NOMO-1 treated with dmso at 0.1 percent for 144 hours (cell line): Measurements from ENCODE around the gene SORBS2.

Experiments
- DNase-seq: peaks from one replicate; lab custom pipeline; 2025; ENCODE audit not compliant: unreplicated experiment; lab: John Stamatoyannopoulos, UW

Gene SORBS2

GRCh38 chr4:185598846-185599552 is 213.0 kb downstream of the SORBS2 start:
- DNase-seq: no peak

GRCh38 chr4:185597532-185598188 is 214.3 kb downstream of the SORBS2 start:
- DNase-seq: peak; percentile 11

DNA sequence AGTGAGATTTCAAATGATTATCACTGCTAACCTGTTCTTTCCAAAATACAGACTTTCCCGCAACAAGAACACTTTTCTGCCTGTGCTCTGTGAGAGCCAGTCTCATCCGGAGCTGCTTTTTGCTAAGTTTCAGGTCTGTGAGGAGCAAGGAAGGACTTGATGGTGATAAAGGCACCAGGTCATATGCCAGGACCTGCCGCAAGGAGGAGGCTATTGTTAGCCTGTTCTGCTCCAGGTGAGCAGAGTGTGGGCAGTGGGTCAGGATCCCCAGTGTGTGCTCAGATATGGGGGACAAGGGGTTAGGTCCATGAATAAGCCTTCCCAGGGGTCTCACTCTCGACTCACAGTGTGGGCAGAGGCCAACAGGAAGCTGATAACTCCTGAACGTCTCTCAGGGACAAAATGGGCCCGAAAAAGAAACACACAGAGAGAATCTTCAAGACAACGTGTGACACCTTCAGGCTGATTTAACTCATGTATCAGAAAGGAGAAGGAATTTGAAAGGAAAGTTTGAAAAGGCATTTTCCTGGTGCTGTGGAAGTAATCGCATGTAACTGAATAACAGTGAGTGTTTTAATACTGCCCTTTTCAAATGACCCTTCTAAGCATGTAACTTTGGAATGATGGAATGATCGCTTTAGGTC is 219.0 kb downstream of the SORBS2 start:
- DNase-seq: no peak

- DNase-seq: no peak
Observed at GRCh38 chr4:185592438-185592837, 219.6 kb downstream of the SORBS2 start.

GRCh38 chr4:185591679-185592141 is 220.3 kb downstream of the SORBS2 start:
- DNase-seq: no peak

GRCh38 chr4:185590982-185591381 is 221.0 kb downstream of the SORBS2 start:
- DNase-seq: no peak

DNA sequence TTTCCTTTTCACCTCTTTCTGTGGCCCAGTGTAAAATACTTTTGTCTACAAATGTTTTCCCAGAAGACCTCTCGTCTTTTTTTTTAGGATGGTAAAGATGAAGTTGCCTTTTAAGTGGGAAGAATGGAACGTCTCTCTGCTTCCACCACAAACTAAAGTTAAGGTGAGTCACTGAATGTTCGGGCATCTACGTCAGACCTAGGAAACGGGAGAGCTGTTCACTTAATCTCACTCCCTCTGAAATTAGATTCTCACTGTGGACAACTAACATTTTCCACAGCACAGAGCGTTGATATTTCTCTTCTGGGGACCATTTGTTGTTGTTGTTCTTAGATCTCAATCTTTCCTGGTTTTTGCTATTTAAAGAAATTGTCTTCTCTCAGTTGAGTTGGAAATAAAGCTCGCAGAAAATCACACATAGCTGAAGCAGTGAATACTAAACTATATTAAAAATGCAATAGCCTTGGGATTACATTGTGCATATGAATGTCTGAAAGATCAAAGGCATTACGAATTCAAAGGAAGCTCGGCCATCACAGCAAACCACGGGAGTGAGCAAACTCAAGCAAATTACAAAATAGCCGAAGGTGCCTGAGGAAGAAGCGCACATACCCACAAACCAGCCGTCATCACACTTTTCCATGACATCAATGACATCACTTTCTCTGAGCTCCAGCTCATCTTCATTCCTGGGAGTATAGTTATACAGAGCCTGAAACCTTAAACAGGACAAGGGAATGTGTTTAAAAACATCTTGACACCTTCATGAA is 222.7 kb downstream of the SORBS2 start:
- DNase-seq: no peak

GRCh38 chr4:185587427-185588161 is 224.4 kb downstream of the SORBS2 start:
- DNase-seq: no peak

DNA sequence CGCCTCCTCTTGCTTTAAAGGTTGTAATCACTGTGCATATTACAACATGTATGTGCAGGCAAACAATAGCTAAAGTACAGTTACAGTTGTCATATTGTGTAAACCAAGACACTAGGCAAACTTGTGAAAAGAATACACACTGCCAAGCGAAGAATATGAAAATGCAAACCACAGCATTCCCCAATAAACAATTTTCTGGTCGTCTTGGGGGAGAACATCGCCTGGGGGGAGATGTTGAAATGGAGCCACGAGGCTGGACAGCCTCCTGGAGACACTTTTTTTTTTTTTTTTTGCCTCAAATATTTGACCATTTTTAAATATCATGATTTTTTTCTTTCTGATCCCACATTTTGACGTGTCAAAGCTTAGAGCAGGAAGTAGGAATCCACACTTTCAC is 225.0 kb downstream of the SORBS2 start:
- DNase-seq: no peak

GRCh38 chr4:185585211-185585610 is 226.8 kb downstream of the SORBS2 start:
- DNase-seq: no peak

DNA sequence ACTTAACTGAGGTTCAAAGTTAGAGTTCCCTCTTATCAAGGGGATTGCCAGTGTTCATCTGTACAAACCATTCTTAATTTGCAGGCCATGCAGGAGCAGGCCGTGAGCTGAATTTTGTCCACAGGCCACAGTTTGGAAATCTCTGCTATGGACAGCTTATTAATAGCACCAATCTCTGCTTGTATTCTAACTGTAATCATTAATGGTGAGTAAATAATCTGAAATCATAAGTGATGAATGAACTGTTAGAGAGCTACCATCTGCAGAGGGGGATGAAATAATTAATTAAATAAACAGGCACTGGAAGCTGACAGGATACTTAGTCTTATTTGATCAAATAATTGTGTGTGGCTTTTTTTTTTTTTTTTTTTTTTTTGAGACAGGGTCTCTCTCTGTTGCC is 228.2 kb downstream of the SORBS2 start:
- no peak for DNase-seq

DNA sequence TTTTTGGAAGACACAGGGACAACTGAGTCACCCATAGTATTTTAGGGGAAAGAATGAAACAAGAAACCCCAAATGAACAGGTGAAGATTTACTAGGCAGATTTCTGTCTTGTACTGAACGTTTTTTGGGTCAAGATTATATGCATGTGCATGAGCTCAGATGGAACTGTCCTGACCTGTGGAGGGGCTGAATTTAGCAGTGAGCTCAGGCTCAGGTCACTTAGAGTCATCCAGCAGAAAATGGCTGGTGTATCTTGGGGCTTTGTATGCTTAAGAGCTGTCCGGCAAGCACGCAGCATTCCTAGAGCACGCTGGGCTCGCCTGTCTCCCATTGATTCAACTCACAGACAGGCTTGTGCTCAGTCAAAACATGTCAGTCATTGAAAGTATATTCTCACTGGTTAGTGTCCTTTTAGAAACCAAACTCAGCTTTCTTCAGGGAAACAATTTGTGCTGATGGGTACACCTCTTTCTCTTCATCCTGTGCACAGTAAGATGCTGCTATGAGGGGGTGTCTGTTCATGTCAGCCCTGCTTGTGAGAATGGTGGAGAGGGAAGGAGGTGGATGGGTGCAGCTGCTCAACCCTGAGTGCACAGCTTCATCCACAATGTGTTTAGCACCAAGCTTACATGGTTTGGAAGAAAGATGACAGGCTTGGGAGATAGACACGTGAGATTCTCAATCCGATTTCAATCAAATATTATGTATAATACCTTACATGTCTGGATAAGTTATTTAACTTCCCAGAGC is 229.2 kb downstream of the SORBS2 start:
- no peak for DNase-seq

- no peak for DNase-seq
Observed at GRCh38 chr4:185580699-185581098, 231.3 kb downstream of the SORBS2 start.

GRCh38 chr4:185578284-185578683 is 233.7 kb downstream of the SORBS2 start:
- DNase-seq: no peak

- no peak for DNase-seq
Observed at GRCh38 chr4:185576962-185577950, 234.7 kb downstream of the SORBS2 start.

GRCh38 chr4:185576314-185576961 is 235.6 kb downstream of the SORBS2 start:
- DNase-seq: no peak

DNA sequence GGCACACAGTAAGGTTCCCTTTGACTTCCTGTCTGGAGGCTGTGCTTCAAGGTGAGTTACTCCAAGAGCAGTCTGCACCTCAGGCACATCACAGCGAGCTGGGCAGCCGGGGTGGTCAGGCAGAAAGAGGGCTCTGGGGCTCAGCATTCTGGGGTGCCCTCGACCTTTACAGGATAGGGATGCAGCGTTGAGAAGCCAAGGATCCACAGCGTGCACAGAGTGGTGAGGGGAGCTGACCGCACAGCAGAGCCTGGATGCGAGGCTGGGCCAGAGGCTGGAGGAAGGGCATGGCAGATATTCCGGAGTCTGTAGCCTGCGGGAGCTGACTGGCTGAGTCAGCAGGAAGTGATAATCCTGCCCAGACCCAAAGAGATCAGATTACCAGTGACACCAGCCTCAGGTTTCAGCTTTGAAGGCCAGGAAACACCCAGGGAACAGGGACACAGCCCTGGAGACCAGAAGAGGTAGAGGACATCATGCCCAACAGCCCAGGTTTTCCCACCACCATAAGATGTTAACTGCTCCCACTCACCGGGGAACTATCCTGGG is 238.3 kb downstream of the SORBS2 start:
- no peak for DNase-seq

DNA sequence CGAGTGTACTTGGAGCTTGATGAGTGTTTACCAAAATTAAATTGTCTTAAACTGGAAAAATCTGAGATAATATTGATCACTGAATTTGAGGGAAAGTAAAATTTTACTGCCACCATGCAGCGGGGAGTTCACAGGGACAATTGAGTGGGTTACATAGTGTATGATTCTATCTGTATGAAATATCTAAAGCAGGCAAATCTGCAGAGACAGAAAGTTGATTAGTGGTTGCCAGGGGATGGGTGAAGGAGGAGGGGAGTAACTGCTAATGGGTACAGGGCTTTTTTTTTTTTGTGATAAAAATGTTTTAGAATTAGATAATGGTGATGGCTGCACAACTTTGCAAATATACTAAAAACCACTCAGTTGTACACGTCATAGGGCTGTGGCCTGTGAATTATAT is 241.3 kb downstream of the SORBS2 start:
- no peak for DNase-seq
